WERI-Rb-1 (cell line): ENCODE measurements around the gene SMIM15.

ENCODE experiments used
- DNase-seq: peaks from one replicate; pipeline ENCODE4 v3.0.0-alpha.2; 2020
- H3K27ac ChIP-seq: fragments of 250-450 bp; sonication (Bioruptor Pico); 2 replicates; pipeline ENCODE4 v1.5.1; 2020; ENCODE audit warnings: mild to moderate bottlenecking, moderate library complexity
- H3K27me3 ChIP-seq: fragments of 250-450 bp; sonication (Bioruptor Pico); 2 replicates; pipeline ENCODE4 v1.5.1; 2021; ENCODE audit warnings: mild to moderate bottlenecking, low read depth, moderate library complexity; ENCODE audit not compliant: insufficient read depth, severe bottlenecking
- H3K36me3 ChIP-seq: fragments of 250-450 bp; sonication (Bioruptor Pico); 2 replicates; pipeline ENCODE4 v1.5.1; 2020; ENCODE audit warnings: mild to moderate bottlenecking, moderate library complexity
- H3K4me3 ChIP-seq: 2 replicates; pipeline ENCODE4 v1.5.1; 2011; ENCODE audit warnings: low read depth, mild to moderate bottlenecking, control low read depth, low read length
- H3K9me3 ChIP-seq: fragments of 250-450 bp; sonication (Bioruptor Pico); 2 replicates; pipeline ENCODE4 v1.5.1; 2021; ENCODE audit warnings: mild to moderate bottlenecking, moderate library complexity; ENCODE audit not compliant: severe bottlenecking
- CTCF ChIP-seq: IDR thresholded peaks from 2 replicates; pipeline ENCODE4 v1.5.1; 2011; ENCODE audit warnings: low read depth, mild to moderate bottlenecking, control low read depth, inconsistent platforms, low read length

SMIM15 gene

GRCh38 chr5:61168951-61169350 is 6.7 kb upstream of the SMIM15 start:
- TF ChIP-seq CTCF: no peak
- H3K9me3 ChIP-seq: no peaks in the 10 kb centered on the region
- H3K36me3 ChIP-seq: no peaks in the 10 kb centered on the region
- no peaks in the 10 kb centered on the region for H3K27me3 ChIP-seq
- H3K27ac ChIP-seq: no peak overlapping the region
- no peak for DNase-seq
- no peak overlapping the region for H3K4me3 ChIP-seq

- H3K27ac ChIP-seq: no peak overlapping the region
- TF ChIP-seq CTCF: peak; percentile 20; the same call in 1 of the 2 replicates
- no peak overlapping the region for H3K4me3 ChIP-seq
- peaks cover 3% of the 10 kb centered on the region; the same call in 1 of the 2 replicates for H3K36me3 ChIP-seq
- no peaks in the 10 kb centered on the region for H3K9me3 ChIP-seq
- DNase-seq: peak; percentile 11
- no peaks in the 10 kb centered on the region for H3K27me3 ChIP-seq
Observed at GRCh38 chr5:61167382-61167781, 5.1 kb upstream of the SMIM15 start.

GRCh38 chr5:61163905-61164304 is 1.6 kb upstream of the SMIM15 start:
- Histone ChIP-seq H3K4me3 (no peak overlapping the region), H3K36me3 (peaks cover 27% of the 10 kb centered on the region), H3K9me3 (no peaks in the 10 kb centered on the region), H3K27me3 (no peaks in the 10 kb centered on the region), H3K27ac (no peak overlapping the region)
- no peak for TF ChIP-seq CTCF
- DNase-seq: no peak

- H3K9me3 ChIP-seq: no peaks in the 10 kb centered on the region
- peaks cover 32% of the 10 kb centered on the region for H3K36me3 ChIP-seq
- TF ChIP-seq CTCF: no peak
- H3K27ac ChIP-seq: peak overlapping the region; percentile 95
- peak overlapping the region; percentile 99 for H3K4me3 ChIP-seq
- peak; percentile 26 for DNase-seq
- H3K27me3 ChIP-seq: no peaks in the 10 kb centered on the region
Observed at GRCh38 chr5:61162832-61163567, 732 bp upstream of the SMIM15 start.

GRCh38 chr5:61160497-61160896 is 1.8 kb downstream of the SMIM15 start:
- DNase-seq: no peak
- no peak overlapping the region for H3K4me3 ChIP-seq
- H3K27ac ChIP-seq: no peak overlapping the region
- peaks cover 41% of the 10 kb centered on the region for H3K36me3 ChIP-seq
- H3K27me3 ChIP-seq: no peaks in the 10 kb centered on the region
- TF ChIP-seq CTCF: no peak
- no peaks in the 10 kb centered on the region for H3K9me3 ChIP-seq

DNA sequence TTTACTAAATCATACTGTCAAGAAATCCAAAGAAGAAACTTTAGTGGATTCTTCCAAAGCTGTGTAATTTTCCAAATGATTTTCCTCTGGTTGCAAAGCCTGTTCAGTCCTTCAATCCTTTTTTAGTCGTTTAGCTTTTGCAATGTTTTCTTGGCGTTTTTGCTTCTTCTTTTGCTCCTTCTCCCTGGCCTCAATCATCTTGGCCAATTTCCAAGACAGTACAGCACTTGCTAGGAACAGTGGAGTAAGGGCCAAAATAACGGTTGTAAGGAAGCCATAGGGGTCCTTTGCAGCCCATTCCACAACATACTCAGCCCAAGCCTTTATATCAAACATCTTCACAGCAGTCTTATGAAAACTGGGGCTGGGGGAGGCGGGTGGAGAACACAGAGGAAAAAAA is 2.4 kb downstream of the SMIM15 start:
- H3K36me3 ChIP-seq: peaks cover 44% of the 10 kb centered on the region
- H3K27ac ChIP-seq: no peak overlapping the region

More for the DNA sequence above, 2.4 kb downstream of the SMIM15 start:
- no peaks in the 10 kb centered on the region for H3K9me3 ChIP-seq
- no peaks in the 10 kb centered on the region for H3K27me3 ChIP-seq
- H3K4me3 ChIP-seq: no peak overlapping the region
- no peak for TF ChIP-seq CTCF
- DNase-seq: no peak
